ENCODE measurements around the gene SCD5. TPM values are rescaled to one million over a fixed set of nuclear protein-coding genes. Genes with fewer than 3 reads are reported as not detected.

SCD5 gene
- total and polyA plus RNA-seq, 2 of the 13 experiments (the other 11 are each of a cell fraction or from before 2014, with no cell fraction given) = not detected

DNA sequence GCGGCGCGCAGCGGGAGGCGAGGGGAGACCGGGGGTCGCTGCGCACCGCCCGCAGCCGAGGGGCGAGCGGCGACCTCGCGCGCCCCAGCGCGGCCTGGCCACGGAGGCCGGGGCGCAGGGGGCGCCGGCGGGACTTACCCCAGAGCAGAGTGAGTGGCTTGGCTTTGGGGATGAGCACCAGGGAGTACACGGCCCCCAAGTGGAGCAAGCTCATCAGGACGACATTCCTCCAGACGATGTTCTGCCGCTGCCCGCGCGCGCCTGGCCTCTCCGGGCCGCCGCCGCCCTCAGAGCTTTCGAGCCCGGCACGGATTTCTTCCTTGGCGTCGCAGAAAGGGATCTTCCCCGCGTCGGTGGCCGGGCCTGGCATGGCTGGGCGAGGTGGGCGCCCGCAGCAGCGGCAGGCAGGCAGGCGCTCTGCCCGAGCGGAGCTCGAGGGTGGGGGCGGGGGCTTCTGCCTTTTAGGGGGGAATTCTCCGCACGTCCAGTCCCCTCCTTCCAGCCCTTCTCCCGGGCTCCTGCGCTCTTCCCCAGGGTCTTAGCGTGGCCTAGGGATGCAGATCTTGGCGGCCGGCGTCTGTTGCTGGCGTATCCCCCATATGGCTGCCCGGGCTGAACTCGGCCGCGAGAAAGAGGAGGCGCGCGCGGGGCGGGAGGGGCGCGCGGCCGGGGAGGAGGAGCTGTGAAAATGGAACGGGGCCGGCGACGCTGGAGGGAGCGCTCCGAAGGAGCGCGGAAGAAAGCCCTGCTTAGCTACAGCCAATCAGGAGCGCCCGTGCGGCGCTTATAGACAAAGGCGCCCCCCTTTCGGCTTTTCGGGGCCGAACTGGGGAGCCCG lies at the start of gene SCD5 (continued):
- TF ChIP-seq, protein P1, sequence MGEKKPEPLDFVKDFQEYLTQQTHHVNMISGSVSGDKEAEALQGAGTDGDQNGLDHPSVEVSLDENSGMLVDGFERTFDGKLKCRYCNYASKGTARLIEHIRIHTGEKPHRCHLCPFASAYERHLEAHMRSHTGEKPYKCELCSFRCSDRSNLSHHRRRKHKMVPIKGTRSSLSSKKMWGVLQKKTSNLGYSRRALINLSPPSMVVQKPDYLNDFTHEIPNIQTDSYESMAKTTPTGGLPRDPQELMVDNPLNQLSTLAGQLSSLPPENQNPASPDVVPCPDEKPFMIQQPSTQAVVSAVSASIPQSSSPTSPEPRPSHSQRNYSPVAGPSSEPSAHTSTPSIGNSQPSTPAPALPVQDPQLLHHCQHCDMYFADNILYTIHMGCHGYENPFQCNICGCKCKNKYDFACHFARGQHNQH (CRISPR knock-in tag; IDR thresholded peaks at IDR 0.05) = no peak

DNA sequence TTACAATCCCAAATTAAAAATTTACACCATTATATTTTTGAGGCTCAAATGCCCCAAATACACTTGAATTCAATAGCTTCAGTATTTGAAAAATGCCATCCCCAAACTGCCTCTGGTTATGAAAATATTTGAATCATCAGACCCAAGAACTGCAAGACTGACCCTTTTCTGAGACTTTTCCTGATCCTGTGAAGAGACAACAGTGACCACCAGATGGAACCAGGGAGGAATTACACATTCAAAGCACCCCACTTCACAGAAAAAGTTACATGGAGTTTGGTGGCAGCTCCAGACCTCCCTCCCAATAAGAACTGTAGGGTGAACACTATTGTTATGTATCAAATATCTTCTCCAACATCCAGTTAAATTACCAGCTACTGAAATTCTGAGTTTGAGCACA lies 44.0 kb upstream of the SCD5 start:
- Histone ChIP-seq H3K4me1 (ENCODE audit: insufficient read depth, low read length) (no peaks in the 10 kb centered on the region), H3K27me3 (ENCODE audit: control insufficient read depth in 1 of 2, insufficient read depth in 2 of 2, low read length in 2 of 2) (no peaks in the 10 kb centered on the region), H3K9me3 (ENCODE audit: low read length) (no peaks in the 10 kb centered on the region), H3K4me3 (replicated peaks in 1 of 3; ENCODE audit: insufficient read depth in 1 of 3, low read depth in 2 of 3, low read length in 3 of 3) (no peak overlapping the region), H3K4me2 (ENCODE audit: low read depth, low read length) (no peak overlapping the region), H2AFZ (ENCODE audit: low read length) (no peak overlapping the region), H3K79me2 (ENCODE audit: insufficient read depth, low read length) (peaks cover 2% of the 10 kb centered on the region), H3K9ac (ENCODE audit: insufficient read depth, low read depth, low read length) (no peak overlapping the region), H3K36me3 (replicated peaks in 1 of 2; ENCODE audit: control insufficient read depth in 1 of 2, insufficient read depth in 2 of 2, low read length in 2 of 2) (peaks cover 22 to 81% of the 10 kb centered on the region in 2 experiments), H3K27ac (ENCODE audit: extremely low read length, insufficient read depth, low read length) (no peak overlapping the region), H4K20me1 (ENCODE audit: insufficient read depth, low read length) (peaks cover 13% of the 10 kb centered on the region; the same call in 1 of the 2 replicates)
- ChIA-PET CTCF (ENCODE audit: low intra/inter-chr PET ratio, low total read pairs) (no interaction called here), POLR2A (no interaction called here)
- FAIRE-seq (no peak), ATAC-seq (peak; percentile 74), DNase-seq (ENCODE audit: low spot score) (peak; percentile 13)
- intact Hi-C loops (cut with micrococcal nuclease; ENCODE audit: unreplicated experiment) = no loop called here
- in situ Hi-C loops (cut with HindIII; ENCODE audit: extremely low pct_ligation_motif_present, low pct_unique_long_range_greater_than_20kb) = no loop called here
- TF ChIP-seq STAG1 (CRISPR knock-in tag; IDR thresholded peaks at IDR 0.05) (peak; percentile 8; the same call in 1 of the 2 replicates), ZNF34 (CRISPR knock-in tag; IDR thresholded peaks at IDR 0.05; ENCODE audit: borderline replicate concordance) (no peak), CTCF (CRISPR knock-in tag; IDR thresholded peaks at IDR 0.05) (peak; percentile 27), IRF1 (CRISPR knock-in tag; IDR thresholded peaks at IDR 0.05; ENCODE audit: low read depth) (no peak), PAWR (CRISPR knock-in tag; IDR thresholded peaks at IDR 0.05; ENCODE audit: borderline replicate concordance) (no peak), TBP (CRISPR knock-in tag; IDR thresholded peaks at IDR 0.05) (no peak)
- no TSS peak for BruUV-seq (replicated peaks)
